T-helper 17 cell (primary cell): ENCODE measurements around the gene ALDH1A2. TPM values are rescaled to one million over a fixed set of nuclear protein-coding genes. Genes with fewer than 3 reads are reported as not detected.
A peak's percentile ranks its signal among the peaks of the same experiment; 100 is the strongest.
"Not testable (repeated sequence)": the region's sequence is repeated elsewhere in the genome, so short reads cannot be mapped to it uniquely, and the experiment has no call there.

Experiments
- ATAC-seq: fragments of 150-1000 bp; cut with Tn5 transposase; 2 replicates; pipeline ENCODE4 v1.10.0; 2021; ENCODE audit warnings: mild to moderate bottlenecking, moderate library complexity
- DNase-seq, 3 donors: peaks; one replicate each; pipeline versions ENCODE4 v3.0.0 to v3.0.0-alpha.2; 2020 to 2021
- H3K9me3 ChIP-seq: one replicate; pipeline ENCODE4 v1.7.0; 2013; ENCODE audit warnings: low read length, mild to moderate bottlenecking; ENCODE audit not compliant: control insufficient read depth, poor library complexity, severe bottlenecking
- H3K27ac Mint-ChIP-seq: one replicate; pipeline ENCODE4 v1.8.0; 2022; ENCODE audit warnings: mild to moderate bottlenecking, moderate library complexity, mixed read lengths
- H3K27me3 Mint-ChIP-seq: one replicate; pipeline ENCODE4 v1.8.0; 2022; ENCODE audit warnings: mixed read lengths
- H3K36me3 Mint-ChIP-seq: one replicate; pipeline ENCODE4 v1.8.0; 2022; ENCODE audit warnings: low read depth, mixed read lengths
- H3K4me1 Mint-ChIP-seq: one replicate; pipeline ENCODE4 v1.8.0; 2022; ENCODE audit warnings: mild to moderate bottlenecking, mixed read lengths
- H3K4me3 Mint-ChIP-seq: one replicate; pipeline ENCODE4 v1.8.0; 2022; ENCODE audit warnings: mild to moderate bottlenecking, moderate library complexity, mixed read lengths
- total RNA-seq, 4 donors: library from RNA in 2 of 4; stranded (reverse) in 2 of 4; gene quantifications; one replicate each; pipeline ENCODE4 v1.2.3 and lab custom pipeline; 2022 to 2026

The ALDH1A2 gene
- total RNA-seq, 2 donors from 2014 or later = 0.47 TPM; not detected in 1

- not testable (repeated sequence) for ATAC-seq, H3K36me3 Mint-ChIP-seq, H3K4me1 Mint-ChIP-seq, H3K27ac Mint-ChIP-seq, H3K4me3 Mint-ChIP-seq, DNase-seq, H3K9me3 ChIP-seq
- H3K27me3 Mint-ChIP-seq = peaks cover 73% of the 10 kb centered on the region
These were observed 20.1 kb downstream of the ALDH1A2 start for GRCh38 chr15:58045376-58045775.

GRCh38 chr15:58044551-58044950 is 21.0 kb downstream of the ALDH1A2 start:
- Mint-ChIP-seq H3K27ac (no peak overlapping the region), H3K36me3 (no peaks in the 10 kb centered on the region), H3K27me3 (peaks cover 68% of the 10 kb centered on the region), H3K4me3 (no peak overlapping the region), H3K4me1 (peaks cover 3% of the 10 kb centered on the region)
- H3K9me3 ChIP-seq = no peaks in the 10 kb centered on the region
- DNase-seq = no peak
- ATAC-seq = no peak

- peaks cover 3% of the 10 kb centered on the region for H3K4me1 Mint-ChIP-seq
- H3K4me3 Mint-ChIP-seq = no peak overlapping the region
- H3K27ac Mint-ChIP-seq = no peak overlapping the region
- peaks cover 71% of the 10 kb centered on the region for H3K27me3 Mint-ChIP-seq
- no peaks in the 10 kb centered on the region for H3K36me3 Mint-ChIP-seq
- peak; percentile 44 for ATAC-seq
- H3K9me3 ChIP-seq = no peaks in the 10 kb centered on the region
- DNase-seq = peak in 2 of 3 donors; percentile 13
These were observed 22.2 kb downstream of the ALDH1A2 start for GRCh38 chr15:58043192-58043903.

GRCh38 chr15:58042006-58042405 is 23.5 kb downstream of the ALDH1A2 start:
- ATAC-seq (no peak), DNase-seq (no peak)
- H3K27ac Mint-ChIP-seq = no peak overlapping the region
- H3K27me3 Mint-ChIP-seq = peaks cover 83% of the 10 kb centered on the region
- H3K36me3 Mint-ChIP-seq = peaks cover 2% of the 10 kb centered on the region
- peaks cover 3% of the 10 kb centered on the region for H3K4me1 Mint-ChIP-seq
- no peak overlapping the region for H3K4me3 Mint-ChIP-seq
- H3K9me3 ChIP-seq = no peaks in the 10 kb centered on the region

GRCh38 chr15:58040150-58040549 is 25.4 kb downstream of the ALDH1A2 start:
- Mint-ChIP-seq H3K27me3 (peaks cover 79% of the 10 kb centered on the region), H3K27ac (no peak overlapping the region), H3K4me1 (peaks cover 3% of the 10 kb centered on the region), H3K4me3 (no peak overlapping the region), H3K36me3 (peaks cover 2% of the 10 kb centered on the region)
- ATAC-seq = no peak
- DNase-seq = no peak
- H3K9me3 ChIP-seq = no peaks in the 10 kb centered on the region

- H3K36me3 Mint-ChIP-seq = peaks cover 2% of the 10 kb centered on the region
- H3K9me3 ChIP-seq = no peaks in the 10 kb centered on the region
- no peak overlapping the region for H3K4me3 Mint-ChIP-seq
- no peak overlapping the region for H3K27ac Mint-ChIP-seq
- no peak for ATAC-seq
- no peak for DNase-seq
- H3K27me3 Mint-ChIP-seq = peaks cover 77% of the 10 kb centered on the region
- peaks cover 3% of the 10 kb centered on the region for H3K4me1 Mint-ChIP-seq
These were observed 26.2 kb downstream of the ALDH1A2 start for GRCh38 chr15:58039079-58040035.

- DNase-seq (no peak), ATAC-seq (no peak)
- H3K4me1 Mint-ChIP-seq = peaks cover 3% of the 10 kb centered on the region
- H3K4me3 Mint-ChIP-seq = no peak overlapping the region
- no peaks in the 10 kb centered on the region for H3K9me3 ChIP-seq
- H3K36me3 Mint-ChIP-seq = peaks cover 2% of the 10 kb centered on the region
- peak overlapping the region; percentile 2 for H3K27ac Mint-ChIP-seq
- peaks cover 69% of the 10 kb centered on the region for H3K27me3 Mint-ChIP-seq
These were observed 27.0 kb downstream of the ALDH1A2 start for GRCh38 chr15:58038426-58039078.

GRCh38 chr15:58037723-58038301 is 27.7 kb downstream of the ALDH1A2 start:
- peaks cover 2% of the 10 kb centered on the region for H3K36me3 Mint-ChIP-seq
- peaks cover 62% of the 10 kb centered on the region for H3K27me3 Mint-ChIP-seq
- no peak overlapping the region for H3K4me3 Mint-ChIP-seq
- DNase-seq (no peak), ATAC-seq (no peak)
- no peaks in the 10 kb centered on the region for H3K4me1 Mint-ChIP-seq
- no peaks in the 10 kb centered on the region for H3K9me3 ChIP-seq
- H3K27ac Mint-ChIP-seq = peak overlapping the region; percentile 2

- no peaks in the 10 kb centered on the region for H3K4me1 Mint-ChIP-seq
- DNase-seq = no peak
- ATAC-seq = no peak
- H3K36me3 Mint-ChIP-seq = peaks cover 2% of the 10 kb centered on the region
- peaks cover 49% of the 10 kb centered on the region for H3K27me3 Mint-ChIP-seq
- no peak overlapping the region for H3K4me3 Mint-ChIP-seq
- no peak overlapping the region for H3K27ac Mint-ChIP-seq
- H3K9me3 ChIP-seq = no peaks in the 10 kb centered on the region
These were observed 28.9 kb downstream of the ALDH1A2 start for GRCh38 chr15:58036579-58036978.

- DNase-seq, H3K27ac Mint-ChIP-seq, H3K9me3 ChIP-seq, H3K4me1 Mint-ChIP-seq, H3K27me3 Mint-ChIP-seq, H3K4me3 Mint-ChIP-seq, H3K36me3 Mint-ChIP-seq, ATAC-seq: not testable (repeated sequence)
These were observed 37.1 kb downstream of the ALDH1A2 start for GRCh38 chr15:58028392-58028791.

GRCh38 chr15:58026552-58026951 is 39.0 kb downstream of the ALDH1A2 start:
- Mint-ChIP-seq H3K36me3 (peaks cover 2% of the 10 kb centered on the region), H3K27me3 (no peaks in the 10 kb centered on the region), H3K27ac (no peak overlapping the region), H3K4me1 (no peaks in the 10 kb centered on the region), H3K4me3 (no peak overlapping the region)
- no peak for ATAC-seq
- no peak for DNase-seq
- H3K9me3 ChIP-seq = peaks cover 5% of the 10 kb centered on the region

GRCh38 chr15:58026051-58026450 is 39.5 kb downstream of the ALDH1A2 start:
- DNase-seq (no peak), ATAC-seq (no peak)
- H3K9me3 ChIP-seq = peaks cover 5% of the 10 kb centered on the region
- Mint-ChIP-seq H3K36me3 (no peaks in the 10 kb centered on the region), H3K4me3 (no peak overlapping the region), H3K4me1 (no peaks in the 10 kb centered on the region), H3K27me3 (no peaks in the 10 kb centered on the region), H3K27ac (no peak overlapping the region)
